HG02623 (cell line): Measurements from ENCODE around the gene MSI2.
"Not testable (repeated sequence)": the region's sequence is repeated elsewhere in the genome, so short reads cannot be mapped to it uniquely, and the experiment has no call there.

Experiments used
- ATAC-seq: cut with Tn5 transposase; IDR thresholded peaks from one replicate; pipeline ENCODE4 v1.9.1; 2021; ENCODE audit warnings: moderate library complexity; ENCODE audit not compliant: unreplicated experiment

Gene MSI2

GRCh38 chr17:57288773-57289121, 32.4 kb downstream of the MSI2 start:
- no peak for ATAC-seq

GRCh38 chr17:57289130-57289529, 32.8 kb downstream of the MSI2 start:
- ATAC-seq: no peak

- no peak for ATAC-seq
Measured at GRCh38 chr17:57289613-57290012, 33.3 kb downstream of the MSI2 start.

GRCh38 chr17:57290981-57291380, 34.7 kb downstream of the MSI2 start:
- ATAC-seq: no peak

- no peak for ATAC-seq
Measured at GRCh38 chr17:57292091-57292490, 35.8 kb downstream of the MSI2 start.

GRCh38 chr17:57293077-57293476, 36.8 kb downstream of the MSI2 start:
- ATAC-seq: no peak

- no peak for ATAC-seq
Measured at GRCh38 chr17:57294101-57294500, 37.8 kb downstream of the MSI2 start.

- no peak for ATAC-seq
Measured at GRCh38 chr17:57294629-57295501, 38.5 kb downstream of the MSI2 start.

- no peak for ATAC-seq
Measured at GRCh38 chr17:57295526-57296023, 39.3 kb downstream of the MSI2 start.

- ATAC-seq: no peak
Measured at GRCh38 chr17:57296231-57296630, 39.9 kb downstream of the MSI2 start.

GRCh38 chr17:57299176-57299575, 42.9 kb downstream of the MSI2 start:
- no peak for ATAC-seq

GRCh38 chr17:57300592-57300991, 44.3 kb downstream of the MSI2 start:
- ATAC-seq: not testable (repeated sequence)

GRCh38 chr17:57302690-57303465, 46.6 kb downstream of the MSI2 start:
- no peak for ATAC-seq

GRCh38 chr17:57305144-57305728, 48.9 kb downstream of the MSI2 start:
- ATAC-seq: no peak

GRCh38 chr17:57305908-57306504, 49.7 kb downstream of the MSI2 start:
- no peak for ATAC-seq

- ATAC-seq: no peak
Measured at GRCh38 chr17:57308543-57309186, 52.3 kb downstream of the MSI2 start.

- ATAC-seq: no peak
Measured at GRCh38 chr17:57309479-57309878, 53.2 kb downstream of the MSI2 start.

GRCh38 chr17:57311281-57312216, 55.2 kb downstream of the MSI2 start:
- ATAC-seq: no peak

- no peak for ATAC-seq
Measured at GRCh38 chr17:57312242-57312641, 55.9 kb downstream of the MSI2 start.
